ENCODE measurements around the gene GARNL3.

GARNL3 gene

GRCh38 chr9:127389381-127390247 is 125.0 kb downstream of the GARNL3 start:
- DNase-seq, result no peak

GRCh38 chr9:127390248-127390545 is 125.6 kb downstream of the GARNL3 start:
- DNase-seq, result no peak

- no peak for DNase-seq
Measured at GRCh38 chr9:127390563-127390962, 126.0 kb downstream of the GARNL3 start.

GRCh38 chr9:127392166-127392565 is 127.6 kb downstream of the GARNL3 start:
- DNase-seq, result no peak

- no peak for DNase-seq
Measured at GRCh38 chr9:127392976-127393375, 128.4 kb downstream of the GARNL3 start.

- DNase-seq, result no peak
Measured at GRCh38 chr9:127393645-127394044, 129.1 kb downstream of the GARNL3 start.

GRCh38 chr9:127395497-127396252 is 131.1 kb downstream of the GARNL3 start:
- no peak for DNase-seq

- no peak for DNase-seq
Measured at GRCh38 chr9:127396253-127396807, 131.8 kb downstream of the GARNL3 start.

- peak; percentile 92 to 98 for DNase-seq
Measured at GRCh38 chr9:127396808-127397645, 132.5 kb downstream of the GARNL3 start, which contains the start of gene SLC2A8. Gene SLC2A8, plus strand, starts transcription at chr9:127397169. Its CDS starts 62 bp downstream, at chr9:127397231.

- peak in 1 of 2 experiments; percentile 4 for DNase-seq
Measured at GRCh38 chr9:127397646-127398274, 133.2 kb downstream of the GARNL3 start.

GRCh38 chr9:127398275-127398647 is 133.7 kb downstream of the GARNL3 start:
- DNase-seq, result no peak

- DNase-seq, result no peak
Measured at GRCh38 chr9:127398715-127399400, 134.3 kb downstream of the GARNL3 start.

GRCh38 chr9:127399736-127400269 is 135.2 kb downstream of the GARNL3 start:
- DNase-seq, result no peak

- DNase-seq, result no peak
Measured at GRCh38 chr9:127402401-127403090, 138.0 kb downstream of the GARNL3 start.

GRCh38 chr9:127403507-127404192 is 139.1 kb downstream of the GARNL3 start:
- DNase-seq, result no peak

GRCh38 chr9:127404631-127405030 is 140.1 kb downstream of the GARNL3 start:
- DNase-seq, result no peak

GRCh38 chr9:127405344-127406125 is 141.0 kb downstream of the GARNL3 start:
- DNase-seq, result peak in 1 of 2 experiments; percentile 1

GRCh38 chr9:127406799-127407491 is 142.4 kb downstream of the GARNL3 start:
- DNase-seq, result no peak

- no peak for DNase-seq
Measured at GRCh38 chr9:127407492-127407843, 142.9 kb downstream of the GARNL3 start.

Measured in NCI-H446 (cell line).